ENCODE data around the gene ST7.

DNA sequence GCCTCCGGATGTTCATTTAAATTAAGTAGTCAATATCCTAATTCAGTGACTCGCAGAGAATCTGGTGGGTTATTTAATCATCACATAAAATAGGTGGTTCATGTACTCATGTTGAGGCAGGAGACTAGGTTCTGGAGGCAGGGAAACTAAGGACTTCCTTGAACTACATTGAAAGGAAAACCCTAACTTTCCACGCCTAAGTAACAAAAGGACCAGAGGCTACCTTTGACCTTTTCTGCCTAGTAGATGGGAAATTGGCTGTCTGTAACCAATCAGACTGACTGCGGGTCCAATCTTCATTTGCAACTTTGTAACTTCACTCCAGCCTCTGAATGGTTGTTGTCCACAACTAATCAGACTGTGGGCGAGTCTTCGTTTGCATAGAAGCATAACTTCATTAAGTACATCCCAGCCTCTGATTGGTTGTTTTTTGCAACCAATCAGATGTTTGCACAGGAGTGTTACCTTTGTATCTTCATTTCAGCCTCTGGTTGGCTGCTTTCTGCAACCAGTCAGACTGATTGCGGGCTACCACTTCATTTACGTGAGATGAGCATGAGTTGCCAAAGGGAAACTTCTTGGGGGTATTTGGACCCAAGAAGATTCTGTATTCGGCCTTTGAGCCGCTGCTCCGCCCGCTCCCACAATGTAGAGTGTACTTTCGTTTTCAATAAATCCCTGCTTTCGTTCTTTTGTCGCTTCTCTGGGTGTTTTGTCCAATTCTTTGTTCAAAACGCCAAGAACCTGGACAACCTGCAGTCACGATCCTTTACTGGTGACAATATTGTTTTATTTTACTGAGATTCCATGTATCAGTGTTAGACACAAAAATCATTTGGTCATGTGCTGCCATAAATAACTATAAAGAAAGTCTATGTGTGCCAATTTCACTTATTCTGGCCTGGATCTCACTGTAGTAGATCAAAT, 1.7 kb upstream of the ST7 start:
- TF ChIP-seq EZH2 (IDR thresholded peaks at IDR 0.05): no peak
- TF ChIP-seq POLR2AphosphoS5 (IDR thresholded peaks at IDR 0.05; ENCODE audit: borderline replicate concordance, low read depth, low read length): no peak
- no peak for TF ChIP-seq FOXP2 (optimal IDR thresholded peaks at IDR 0.05; ENCODE audit: control extremely low read depth, extremely low read length, insufficient read depth)

All from SK-N-MC (cell line).